Endothelial cell of umbilical vein (primary cell): ENCODE measurements around the gene FOXL2NB. TPM values are rescaled to one million over a fixed set of nuclear protein-coding genes. Genes with fewer than 3 reads are reported as not detected.

ENCODE experiments used
- BruUV-seq: library from RNA; stranded (reverse); fragments of 400-500 nt; replicated peaks from 2 replicates; lab custom pipeline; 2021; lab: Mats Ljungman, UMichigan
- CTCF ChIA-PET: fragments of 300-600, 350-600 bp; sonication (Branson Sonifier 250); formaldehyde crosslinking; loops from one replicate; lab custom pipeline; 2021; ENCODE audit warnings: antibody characterized with exemption, inconsistent platforms; lab: Charles Lee
- POLR2A ChIA-PET: fragments of 300-600, 350-600 bp; sonication (Branson Sonifier 250); formaldehyde crosslinking; loops from one replicate; lab custom pipeline; 2021; ENCODE audit warnings: antibody characterized with exemption, inconsistent platforms; lab: Charles Lee
- DNase-seq: peaks from one replicate; pipeline ENCODE4 v3.0.0-alpha.2; 2011; ENCODE audit warnings: low read depth, low spot score
- FAIRE-seq: peaks from 2 replicates; lab custom pipeline; 2011; peaks lifted over from hg19 to GRCh38; lab: Jason Lieb, UNC
- H2AFZ ChIP-seq: 2 replicates; pipeline ENCODE4 v1.6.0; 2012; ENCODE audit warnings: low read depth, low read length, control low read depth, inconsistent platforms
- H3K27ac ChIP-seq: 2 replicates; pipeline ENCODE4 v1.5.1; 2011; ENCODE audit warnings: low read depth, mild to moderate bottlenecking, control low read depth, low read length, moderate library complexity; ENCODE audit not compliant: insufficient read depth
- H3K27me3 ChIP-seq, 2 experiments: 2 replicates each; pipeline versions ENCODE4 v1.6.0 to v1.6.1; 2011; ENCODE audit warnings: low read length in 2 of 2, mixed read lengths in 1 of 2; ENCODE audit not compliant: control insufficient read depth in 2 of 2, insufficient read depth in 2 of 2
- H3K36me3 ChIP-seq, 2 experiments: 2 replicates in 1 of 2; 3 replicates in 1 of 2; pipeline ENCODE4 v1.5.1; 2011; ENCODE audit warnings: low read length in 2 of 2, mild to moderate bottlenecking in 1 of 2, moderate library complexity in 1 of 2; ENCODE audit not compliant: control insufficient read depth in 2 of 2, insufficient read depth in 2 of 2; ENCODE audit errors: extremely low read depth in 1 of 2
- H3K4me1 ChIP-seq: 3 replicates; pipeline ENCODE4 v1.5.1; 2011; ENCODE audit warnings: mild to moderate bottlenecking, low read length; ENCODE audit not compliant: control insufficient read depth, insufficient read depth; ENCODE audit errors: extremely low read depth
- H3K4me2 ChIP-seq: 2 replicates; pipeline ENCODE4 v1.6.1; 2011; ENCODE audit warnings: low read length, control low read depth, mixed read lengths; ENCODE audit not compliant: insufficient read depth
- H3K4me3 ChIP-seq, 3 experiments: fragments of 200-600 bp in 1 of 3; sonication (generic), shearing (Covaris generic) in 1 of 3; replicated peaks in 1 of 3; 2 replicates each; pipeline ENCODE4 v1.5.1; 2011 to 2016; ENCODE audit warnings: control low read depth in 3 of 3, low read length in 3 of 3, mild to moderate bottlenecking in 2 of 3, inconsistent platforms in 1 of 3, low read depth in 1 of 3, moderate library complexity in 1 of 3; ENCODE audit not compliant: insufficient read depth in 1 of 3
- H3K79me2 ChIP-seq: 2 replicates; pipeline ENCODE4 v1.6.0; 2012; ENCODE audit warnings: low read length, inconsistent platforms; ENCODE audit not compliant: control insufficient read depth, insufficient read depth
- H3K9ac ChIP-seq: replicated peaks from 2 replicates; pipeline ENCODE3; 2011; ENCODE audit warnings: low read length, control low read depth; ENCODE audit not compliant: insufficient read depth; ENCODE audit errors: extremely low read depth
- H3K9me1 ChIP-seq: replicated peaks from 3 replicates; pipeline ENCODE4 v1.6.0; 2011; ENCODE audit warnings: mild to moderate bottlenecking, low read length; ENCODE audit not compliant: control insufficient read depth, insufficient read depth; ENCODE audit errors: extremely low read depth
- H3K9me3 ChIP-seq: replicated peaks from 2 replicates; pipeline ENCODE4 v1.5.1; 2012; ENCODE audit warnings: low read length, inconsistent platforms; ENCODE audit not compliant: control insufficient read depth, insufficient read depth
- H4K20me1 ChIP-seq: replicated peaks from 2 replicates; pipeline ENCODE3; 2011; ENCODE audit warnings: mild to moderate bottlenecking, low read length; ENCODE audit not compliant: control insufficient read depth, insufficient read depth; ENCODE audit errors: extremely low read depth
- CTCF ChIP-seq, 2 donors: IDR thresholded peaks; 1 replicate in 1 of 2; 2 replicates in 1 of 2; pipeline ENCODE4 v1.5.1; 2011; ENCODE audit warnings: low read length in 2 of 2, mild to moderate bottlenecking in 2 of 2, moderate library complexity in 2 of 2, control low read depth in 1 of 2, inconsistent platforms in 1 of 2, low read depth in 1 of 2; ENCODE audit not compliant: insufficient read depth in 1 of 2; ENCODE audit errors: extremely low read depth in 1 of 2
- EZH2 ChIP-seq: IDR thresholded peaks from 2 replicates; pipeline ENCODE4 v1.6.1; 2012; ENCODE audit warnings: borderline replicate concordance, low read depth, mild to moderate bottlenecking, moderate library complexity, low read length, inconsistent platforms; ENCODE audit not compliant: severe bottlenecking
- FOS ChIP-seq: IDR thresholded peaks from 2 replicates; pipeline ENCODE4 v1.6.1; 2011; ENCODE audit warnings: mild to moderate bottlenecking, low read length, moderate library complexity, borderline replicate concordance; ENCODE audit not compliant: insufficient read depth
- GATA2 ChIP-seq: IDR thresholded peaks from 2 replicates; pipeline ENCODE4 v1.7.0; 2011; ENCODE audit warnings: low read depth, mild to moderate bottlenecking, moderate library complexity, mixed read lengths, low read length; ENCODE audit not compliant: insufficient read length, insufficient read depth
- JUN ChIP-seq: IDR thresholded peaks from 2 replicates; pipeline ENCODE4 v1.6.1; 2011; ENCODE audit warnings: borderline replicate concordance, low read depth; ENCODE audit not compliant: insufficient read length, insufficient read depth
- MYC ChIP-seq: IDR thresholded peaks from one replicate; pipeline ENCODE4 v1.6.1; 2011; ENCODE audit warnings: mild to moderate bottlenecking, low read depth, low read length
- POLR2A ChIP-seq: IDR thresholded peaks from 2 replicates; pipeline ENCODE4 v1.6.1; 2012; ENCODE audit warnings: low read depth, mild to moderate bottlenecking, control low read depth, low read length
- POLR2AphosphoS5 ChIP-seq: IDR thresholded peaks from 2 replicates; pipeline ENCODE4 v1.6.1; 2012; ENCODE audit warnings: low read depth, mild to moderate bottlenecking, control low read depth, low read length, moderate library complexity; ENCODE audit not compliant: insufficient read depth
- dilution Hi-C: fragments of 300-500 bp; cut with MboI; formaldehyde crosslinking; loops from one replicate; pipeline ENCODE4 v1.15.0; 2019; ENCODE audit warnings: low sequenced_read_pairs; ENCODE audit not compliant: extremely low pct_ligation_motif_present
- intact Hi-C: fragments of 100-400 bp; cut with micrococcal nuclease; formaldehyde crosslinking; loops from one replicate; pipeline ENCODE4 v1.10.0; 2022
- polyA plus RNA-seq, 4 experiments: library from polyadenylated mRNA; depleted of rRNA in 3 of 4; stranded (reverse) in 3 of 4; unstranded in 1 of 4; fragments of >200 nt; gene quantifications; 2 replicates each; pipeline versions ENCODE4 v1.2.1 to v1.2.3, GENCODE V29; 2011 to 2012; ENCODE audit warnings: missing spikeins in 1 of 4
- total RNA-seq: library from RNA; stranded (reverse); gene quantifications from 2 replicates; pipeline ENCODE4 v1.2.3, GENCODE V29; 2021
- TF ChIP-seq, protein P1 (sequence below): IDR thresholded peaks from 2 replicates; pipeline ENCODE4 v1.6.1; 2011; ENCODE audit not compliant: insufficient read depth, insufficient read length

Gene FOXL2NB
- total and polyA plus RNA-seq, 2 donors (not counting 3 experiments of a cell fraction or from before 2014, with no cell fraction given), result 0.01 TPM; not detected in 1

GRCh38 chr3:138976047-138976446 is 29.0 kb downstream of the FOXL2NB start:
- no peaks in the 10 kb centered on the region for H3K36me3 ChIP-seq
- no peak overlapping the region for H3K9ac ChIP-seq
- H4K20me1 ChIP-seq, result no peaks in the 10 kb centered on the region
- H3K9me3 ChIP-seq, result no peaks in the 10 kb centered on the region
- FAIRE-seq, result no peak
- ChIA-PET CTCF (interaction anchor here (1.2 kb wide), 1 partner anchor 497 kb away, joined by 4 read pairs; no protein-coding TSS in a partner anchor), POLR2A (no interaction called here)
- H3K4me2 ChIP-seq, result no peak overlapping the region
- TF ChIP-seq POLR2A, result no peak
- no peak for TF ChIP-seq CTCF (IDR thresholded peaks at IDR 0.05; ENCODE audit: extremely low read depth in 1 of 2, insufficient read depth in 1 of 2, low read depth in 1 of 2, low read length in 2 of 2)
- TF ChIP-seq FOS, result no peak
- TF ChIP-seq, protein P1, sequence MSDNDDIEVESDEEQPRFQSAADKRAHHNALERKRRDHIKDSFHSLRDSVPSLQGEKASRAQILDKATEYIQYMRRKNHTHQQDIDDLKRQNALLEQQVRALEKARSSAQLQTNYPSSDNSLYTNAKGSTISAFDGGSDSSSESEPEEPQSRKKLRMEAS, result no peak
- no peak for TF ChIP-seq MYC
- TF ChIP-seq POLR2AphosphoS5, result no peak
- TF ChIP-seq EZH2, result no peak
- TF ChIP-seq GATA2, result no peak
- TF ChIP-seq JUN, result no peak
- intact Hi-C loops, result no loop called here
- dilution Hi-C loops, result no loop called here
- no peaks in the 10 kb centered on the region for H3K9me1 ChIP-seq
- no peak overlapping the region for H3K4me3 ChIP-seq
- no peak overlapping the region for H2AFZ ChIP-seq
- no peaks in the 10 kb centered on the region for H3K4me1 ChIP-seq
- no TSS peak for BruUV-seq
- DNase-seq, result no peak
- H3K27ac ChIP-seq, result no peak overlapping the region
- H3K79me2 ChIP-seq, result no peaks in the 10 kb centered on the region
- H3K27me3 ChIP-seq, result peaks cover 0 to 3% of the 10 kb centered on the region in 2 experiments
